Occipital lobe (tissue), 3 donors: ENCODE data around the gene CCDC172. TPM values are rescaled to one million over a fixed set of nuclear protein-coding genes. Genes with fewer than 3 reads are reported as not detected.

Experiments used
- DNase-seq: peaks from one replicate; lab custom pipeline; 2025; lab: John Stamatoyannopoulos, UW
- small RNA-seq: library from RNA; depleted of rRNA; stranded (forward); fragments of <200 nt; gene quantifications from one replicate; pipeline ENCODE3, GENCODE V24; 2014
- total RNA-seq: library from RNA; depleted of rRNA; stranded (reverse); fragments of >200 nt; gene quantifications from one replicate; pipeline ENCODE4 v1.2.3, GENCODE V29; 2014

CCDC172 gene
- total RNA-seq, 1 donor from 2014 or later = not detected

- no peak for DNase-seq
Measured at GRCh38 chr10:116429288-116429977, 105.2 kb downstream of the CCDC172 start.

Small RNA genes lying within 50 kb of the gene (small RNA-seq; reads per million reads assigned to genes)
- not detected for gene SNRPGP6

Other genes starting within 250 kb of the CCDC172 start
- 4.7 TPM for gene GFRA1, start 51.2 kb upstream of the CCDC172 start, total RNA-seq
- not detected for gene PNLIPRP3, start 103.4 kb downstream of the CCDC172 start, total RNA-seq
- not detected for gene PNLIP, start 221.5 kb downstream of the CCDC172 start, total RNA-seq